HG02884 (cell line): ENCODE results near the gene ETV3.

ENCODE experiments used
- ATAC-seq: cut with Tn5 transposase; IDR thresholded peaks from one replicate; pipeline ENCODE4 v1.9.1; 2021; ENCODE audit warnings: mild to moderate bottlenecking, moderate library complexity; ENCODE audit not compliant: unreplicated experiment

ETV3 gene

GRCh38 chr1:157140063-157140588 is 1.9 kb upstream of the ETV3 start:
- ATAC-seq, result no peak

GRCh38 chr1:157139052-157139715 is 989 bp upstream of the ETV3 start:
- no peak for ATAC-seq

GRCh38 chr1:157137408-157138219 is 581 bp downstream of the ETV3 start:
- ATAC-seq, result no peak

- ATAC-seq, result no peak
Measured at GRCh38 chr1:157137046-157137407, 1.2 kb downstream of the ETV3 start.

- ATAC-seq, result no peak
Measured at GRCh38 chr1:157136133-157136532, 2.1 kb downstream of the ETV3 start.

- no peak for ATAC-seq
Measured at GRCh38 chr1:157135646-157136045, 2.5 kb downstream of the ETV3 start.

GRCh38 chr1:157135070-157135469 is 3.1 kb downstream of the ETV3 start:
- ATAC-seq, result no peak

GRCh38 chr1:157134442-157134841 is 3.8 kb downstream of the ETV3 start:
- ATAC-seq, result no peak

- no peak for ATAC-seq
Measured at GRCh38 chr1:157133426-157133825, 4.8 kb downstream of the ETV3 start.

GRCh38 chr1:157132616-157133167 is 5.5 kb downstream of the ETV3 start:
- ATAC-seq, result no peak

- no peak for ATAC-seq
Measured at GRCh38 chr1:157132111-157132510, 6.1 kb downstream of the ETV3 start.

GRCh38 chr1:157131281-157131680 is 6.9 kb downstream of the ETV3 start:
- no peak for ATAC-seq

GRCh38 chr1:157124855-157125254 is 13.3 kb downstream of the ETV3 start:
- no peak for ATAC-seq

- no peak for ATAC-seq
Measured at GRCh38 chr1:157119448-157119847, 18.7 kb downstream of the ETV3 start.

- ATAC-seq, result no peak
Measured at GRCh38 chr1:157119008-157119407, 19.2 kb downstream of the ETV3 start.

- no peak for ATAC-seq
Measured at GRCh38 chr1:157117527-157118057, 20.6 kb downstream of the ETV3 start.

- no peak for ATAC-seq
Measured at GRCh38 chr1:157116737-157117103, 21.5 kb downstream of the ETV3 start.

- ATAC-seq, result no peak
Measured at GRCh38 chr1:157115851-157116736, 22.1 kb downstream of the ETV3 start.

GRCh38 chr1:157115429-157115838 is 22.8 kb downstream of the ETV3 start:
- ATAC-seq, result no peak

- no peak for ATAC-seq
Measured at GRCh38 chr1:157114183-157115121, 23.7 kb downstream of the ETV3 start.
